ENCODE data around the gene SIK1. TPM values are rescaled to one million over a fixed set of nuclear protein-coding genes. Genes with fewer than 3 reads are reported as not detected.

Gene SIK1
- total RNA-seq, 4 donors from 2014 or later = 0.54 to 5.3 (median 1.5) TPM

- intact Hi-C loops (cut with DNase I) = no loop called here
- Histone ChIP-seq H3K9me3 (no peaks in the 10 kb centered on the region), H3K36me3 (no peaks in the 10 kb centered on the region), H3K27me3 (no peaks in the 10 kb centered on the region), H3K27ac (no peak overlapping the region), H3K4me1 (peaks cover 0 to 12% of the 10 kb centered on the region in 2 donors), H3K4me3 (replicated peaks in 1 of 3) (no peak overlapping the region)
- no peak for TF ChIP-seq CTCF (IDR thresholded peaks at IDR 0.05)
- no peak for TF ChIP-seq POLR2A (IDR thresholded peaks at IDR 0.05)
- 92 to 97% methylated on average over 7 to 10 of the region's 10 CpGs for WGBS, 2 donors
- DNase-seq = no peak
Measured at GRCh38 chr21:43376478-43376882, 50.5 kb downstream of the SIK1 start.

GRCh38 chr21:43375837-43376477, 51.0 kb downstream of the SIK1 start:
- no peak for DNase-seq
- Histone ChIP-seq H3K9me3 (no peaks in the 10 kb centered on the region), H3K4me1 (peaks cover 0 to 12% of the 10 kb centered on the region in 2 donors), H3K27ac (no peak overlapping the region), H3K27me3 (no peaks in the 10 kb centered on the region), H3K36me3 (no peaks in the 10 kb centered on the region), H3K4me3 (replicated peaks in 1 of 3) (no peak overlapping the region)
- no peak for TF ChIP-seq POLR2A (IDR thresholded peaks at IDR 0.05)
- no peak for TF ChIP-seq CTCF (IDR thresholded peaks at IDR 0.05)
- 90 to 92% methylated on average over 2 to 18 of the region's 21 CpGs for WGBS, 2 donors
- intact Hi-C loops (cut with DNase I) = no loop called here

GRCh38 chr21:43375006-43375836, 51.7 kb downstream of the SIK1 start:
- Histone ChIP-seq H3K4me1 (peaks cover 0 to 16% of the 10 kb centered on the region in 2 donors), H3K4me3 (replicated peaks in 1 of 3) (no peak overlapping the region), H3K27me3 (no peaks in the 10 kb centered on the region), H3K27ac (no peak overlapping the region), H3K36me3 (no peaks in the 10 kb centered on the region), H3K9me3 (no peaks in the 10 kb centered on the region)
- DNase-seq = no peak
- intact Hi-C loops (cut with DNase I) = no loop called here
- 93 to 97% methylated on average over 14 to 15 of the region's 17 CpGs for WGBS, 2 donors
- TF ChIP-seq CTCF (IDR thresholded peaks at IDR 0.05) (no peak), POLR2A (IDR thresholded peaks at IDR 0.05) (no peak)

GRCh38 chr21:43374228-43374885, 52.6 kb downstream of the SIK1 start:
- TF ChIP-seq CTCF (IDR thresholded peaks at IDR 0.05) = no peak
- no peak for TF ChIP-seq POLR2A (IDR thresholded peaks at IDR 0.05)
- Histone ChIP-seq H3K27me3 (no peaks in the 10 kb centered on the region), H3K9me3 (no peaks in the 10 kb centered on the region), H3K4me1 (peaks cover 0 to 16% of the 10 kb centered on the region in 2 donors), H3K27ac (no peak overlapping the region), H3K4me3 (replicated peaks in 1 of 3) (no peak overlapping the region), H3K36me3 (no peaks in the 10 kb centered on the region)
- DNase-seq = no peak
- WGBS, 2 donors = 98% methylated on average over 13 to 15 of the region's 16 CpGs
- intact Hi-C loops (cut with DNase I) = no loop called here
